ENCODE results near the gene SLC25A11. TPM values are rescaled to one million over a fixed set of nuclear protein-coding genes. Genes with fewer than 3 reads are reported as not detected.

The SLC25A11 gene
- total and polyA plus RNA-seq, 4 donors = 34.8 to 72.1 (median 54.2) TPM

- H3K4me3 ChIP-seq = no peak overlapping the region
- H3K9me3 ChIP-seq (ENCODE audit: control insufficient read depth in 4 of 4, insufficient read depth in 3 of 4, low read length in 3 of 4) = no peaks in the 10 kb centered on the region
- H3K27me3 ChIP-seq (ENCODE audit: control insufficient read depth in 3 of 3, insufficient read depth in 3 of 3, low read length in 2 of 3) = peaks cover 0 to 45% (median 19%) of the 10 kb centered on the region in 3 donors
- WGBS, 2 donors = 16 to 35% methylated on average over 65 of the region's 65 CpGs
- no peak for TF ChIP-seq CTCF (IDR thresholded peaks at IDR 0.05; ENCODE audit: control extremely low read depth, extremely low read depth)
- DNase-seq (peak; percentile 44 to 63 (median 57)), ATAC-seq (ENCODE audit: insufficient read depth, low FRiP score) (no peak)
- peaks cover 0 to 19% (median 7%) of the 10 kb centered on the region in 4 donors for H3K36me3 ChIP-seq (ENCODE audit: control insufficient read depth in 4 of 4, insufficient read depth in 4 of 4, low read length in 4 of 4)
- H3K27ac ChIP-seq (ENCODE audit: low read depth in 1 of 2, low read length in 1 of 2) = peak overlapping the region in 1 of 2 donors; percentile 45
- peaks cover 0 to 15% (median 9%) of the 10 kb centered on the region in 5 donors for H3K4me1 ChIP-seq (ENCODE audit: control insufficient read depth in 5 of 5, insufficient read depth in 5 of 5, low read length in 5 of 5)
- no peak overlapping the region for H3K9ac ChIP-seq (ENCODE audit: insufficient read depth in 1 of 2, low read length in 2 of 2)
These were observed 39.4 kb downstream of the SLC25A11 start for GRCh38 chr17:4900231-4901107.

DNA sequence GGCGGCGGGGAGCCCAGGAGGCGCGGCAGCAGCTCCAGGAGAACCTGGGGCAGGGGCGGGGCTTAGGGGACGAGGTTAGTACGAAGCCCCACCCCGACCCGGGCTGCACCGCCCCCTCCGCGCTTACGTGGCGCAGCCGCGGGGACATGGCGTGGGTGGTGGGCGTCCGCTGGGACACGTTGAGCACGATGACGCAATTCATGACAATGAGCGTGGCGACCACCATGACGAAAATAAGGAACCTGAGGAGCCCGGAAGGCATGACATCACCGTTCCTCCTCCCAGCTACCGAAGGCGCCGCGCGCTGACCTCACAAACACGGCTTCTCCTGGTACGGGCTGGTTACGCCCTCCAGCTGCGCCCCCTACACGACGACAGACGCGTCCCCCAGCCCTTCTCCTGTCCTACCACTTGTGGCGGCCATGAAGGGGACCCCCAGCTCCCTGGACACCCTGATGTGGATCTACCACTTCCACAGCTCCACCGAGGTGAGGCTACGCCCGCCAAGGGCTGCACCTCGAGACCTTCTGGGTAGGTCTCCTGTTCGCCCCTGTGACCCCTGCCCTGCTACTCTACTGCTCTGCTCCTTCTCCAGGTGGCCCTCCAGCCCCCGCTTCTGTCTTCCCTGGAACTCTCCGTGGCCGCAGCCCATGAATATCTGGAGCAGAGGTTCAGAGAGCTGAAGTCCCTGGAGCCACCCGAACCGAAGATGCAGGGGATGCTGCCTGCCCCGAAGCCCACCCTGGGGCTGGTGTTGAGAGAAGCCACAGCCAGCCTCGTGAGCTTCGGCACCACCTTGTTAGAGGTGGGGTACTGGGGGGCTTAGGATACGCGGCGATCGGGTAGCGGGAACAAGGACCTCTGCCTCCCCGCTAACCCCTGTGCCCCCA is 40.3 kb downstream of the SLC25A11 start, which contains the start of gene C17orf107:
Gene C17orf107, plus strand, starts transcription at position 196 of the 890 bp plus-strand sequence. Its CDS starts 227 bp downstream, at position 423.
- DNase-seq (peak; percentile 68 to 80 (median 75)), ATAC-seq (ENCODE audit: insufficient read depth, low FRiP score) (peak; percentile 60)
- Histone ChIP-seq H3K9me3 (ENCODE audit: control insufficient read depth in 4 of 4, insufficient read depth in 3 of 4, low read length in 3 of 4) (no peaks in the 10 kb centered on the region), H3K27ac (ENCODE audit: low read depth in 1 of 2, low read length in 1 of 2) (no peak within 1 kb of the TSS), H3K36me3 (ENCODE audit: control insufficient read depth in 4 of 4, insufficient read depth in 4 of 4, low read length in 4 of 4) (peaks cover 0 to 28% (median 11%) of the 10 kb centered on the region in 4 donors), H3K27me3 (ENCODE audit: control insufficient read depth in 3 of 3, insufficient read depth in 3 of 3, low read length in 2 of 3) (peaks cover 0 to 43% (median 17%) of the 10 kb centered on the region in 3 donors), H3K4me1 (ENCODE audit: control insufficient read depth in 5 of 5, insufficient read depth in 5 of 5, low read length in 5 of 5) (peaks cover 0 to 15% (median 9%) of the 10 kb centered on the region in 5 donors), H3K9ac (ENCODE audit: insufficient read depth in 1 of 2, low read length in 2 of 2) (peak within 1 kb of the TSS in 1 of 2 donors; percentile 70), H3K4me3 (peak within 1 kb of the TSS; percentile 21)
- TF ChIP-seq CTCF (IDR thresholded peaks at IDR 0.05; ENCODE audit: control extremely low read depth, extremely low read depth) = no peak
- WGBS, 2 donors = 22 to 27% methylated on average over 57 to 60 of the region's 60 CpGs

GRCh38 chr17:4898927-4899326 is 40.9 kb downstream of the SLC25A11 start:
- Histone ChIP-seq H3K27me3 (ENCODE audit: control insufficient read depth in 3 of 3, insufficient read depth in 3 of 3, low read length in 2 of 3) (peaks cover 0 to 39% (median 14%) of the 10 kb centered on the region in 3 donors), H3K4me1 (ENCODE audit: control insufficient read depth in 5 of 5, insufficient read depth in 5 of 5, low read length in 5 of 5) (peaks cover 0 to 15% (median 9%) of the 10 kb centered on the region in 5 donors), H3K4me3 (no peak overlapping the region), H3K9me3 (ENCODE audit: control insufficient read depth in 4 of 4, insufficient read depth in 3 of 4, low read length in 3 of 4) (no peaks in the 10 kb centered on the region), H3K36me3 (ENCODE audit: control insufficient read depth in 4 of 4, insufficient read depth in 4 of 4, low read length in 4 of 4) (peaks cover 0 to 35% (median 14%) of the 10 kb centered on the region in 4 donors), H3K27ac (ENCODE audit: low read depth in 1 of 2, low read length in 1 of 2) (no peak overlapping the region), H3K9ac (ENCODE audit: insufficient read depth in 1 of 2, low read length in 2 of 2) (no peak overlapping the region)
- no peak for DNase-seq
- WGBS, 2 donors = 34 to 36% methylated on average over 29 to 34 of the region's 34 CpGs
- no peak for TF ChIP-seq CTCF (IDR thresholded peaks at IDR 0.05; ENCODE audit: control extremely low read depth, extremely low read depth)
- no peak for ATAC-seq (ENCODE audit: insufficient read depth, low FRiP score)

Data from lung (tissue), 12 donors.